HUES64 (cell line): ENCODE results near the gene TLCD3B.
A peak's percentile ranks its signal among the peaks of the same experiment; 100 is the strongest.

Experiments used
- H3K27ac ChIP-seq: 2 replicates; pipeline ENCODE4 v1.7.0; 2013; ENCODE audit warnings: low read depth, low read length, inconsistent platforms
- H3K27me3 ChIP-seq: 2 replicates; pipeline ENCODE4 v1.6.1; 2013; ENCODE audit warnings: mild to moderate bottlenecking, low read length; ENCODE audit not compliant: insufficient read depth
- H3K36me3 ChIP-seq: 2 replicates; pipeline ENCODE4 v1.6.1; 2013; ENCODE audit warnings: mild to moderate bottlenecking, low read length; ENCODE audit not compliant: insufficient read depth
- H3K4me1 ChIP-seq: 2 replicates; pipeline ENCODE4 v1.6.1; 2013; ENCODE audit warnings: mild to moderate bottlenecking, low read length, moderate library complexity; ENCODE audit not compliant: insufficient read depth
- H3K4me3 ChIP-seq: 2 replicates; pipeline ENCODE4 v1.5.1; 2013; ENCODE audit warnings: mild to moderate bottlenecking, low read length, moderate library complexity
- H3K9ac ChIP-seq: 2 replicates; pipeline ENCODE4 v1.6.1; 2013; ENCODE audit warnings: mild to moderate bottlenecking, low read depth, low read length
- H3K9me3 ChIP-seq: 2 replicates; pipeline ENCODE4 v1.6.1; 2013; ENCODE audit warnings: low read depth, low read length; ENCODE audit not compliant: insufficient read depth
- WGBS: fragments of 150-250, 120-280 bp; methylation state at CpG from one replicate; pipeline ENCODE4 v1.1.7; 2013; ENCODE audit warnings: missing lambda C conversion rate; 5-methylcytosine and 5-hydroxymethylcytosine counted together

The TLCD3B gene

GRCh38 chr16:30067584-30067916 lies 36.5 kb upstream of the TLCD3B start:
- Histone ChIP-seq H3K4me1 (no peaks in the 10 kb centered on the region), H3K36me3 (peaks cover 58% of the 10 kb centered on the region), H3K9me3 (no peaks in the 10 kb centered on the region), H3K4me3 (peak overlapping the region; percentile 96; the same call in 1 of the 2 replicates), H3K9ac (no peak overlapping the region), H3K27me3 (no peaks in the 10 kb centered on the region), H3K27ac (no peak overlapping the region)
- 97% methylated on average over 6 of the region's 6 CpGs for whole genome bisulfite sequencing

- H3K36me3 ChIP-seq, result peaks cover 53% of the 10 kb centered on the region
- H3K27ac ChIP-seq, result peak overlapping the region; percentile 98
Observed at GRCh38 chr16:30066761-30067583, 35.9 kb upstream of the TLCD3B start.

GRCh38 chr16:30065943-30066760 lies 35.1 kb upstream of the TLCD3B start:
- 1% methylated on average over 44 of the region's 44 CpGs for whole genome bisulfite sequencing
- Histone ChIP-seq H3K9me3 (no peaks in the 10 kb centered on the region), H3K36me3 (peaks cover 45% of the 10 kb centered on the region), H3K4me3 (peak overlapping the region; percentile 96), H3K4me1 (0 out of 2 replicates have a peak, but pooled peaks cover 3% of the 10 kb centered on the region), H3K27me3 (no peaks in the 10 kb centered on the region), H3K9ac (peak overlapping the region; percentile 97), H3K27ac (peak overlapping the region; percentile 98)

More at GRCh38 chr16:30066761-30067583, 35.9 kb upstream of the TLCD3B start:
- no peaks in the 10 kb centered on the region for H3K9me3 ChIP-seq
- no peaks in the 10 kb centered on the region for H3K4me1 ChIP-seq
- peak overlapping the region; percentile 97 for H3K9ac ChIP-seq
- peak overlapping the region; percentile 96 for H3K4me3 ChIP-seq
- WGBS, result 86% methylated on average over 21 of the region's 21 CpGs
- H3K27me3 ChIP-seq, result no peaks in the 10 kb centered on the region

GRCh38 chr16:30065102-30065942 lies 34.3 kb upstream of the TLCD3B start, which contains the start of gene ALDOA:
Gene ALDOA, plus strand, starts transcription at chr16:30065760. Its CDS starts 1,138 bp downstream, at chr16:30066898.
- H3K27ac ChIP-seq, result peak within 1 kb of the TSS; percentile 98
- peaks cover 36% of the 10 kb centered on the region for H3K36me3 ChIP-seq
- peak within 1 kb of the TSS; percentile 97 for H3K9ac ChIP-seq
- no peaks in the 10 kb centered on the region for H3K27me3 ChIP-seq
- H3K4me3 ChIP-seq, result peak within 1 kb of the TSS; percentile 96
- under 1% methylated on average over 99 of the region's 99 CpGs for WGBS
- H3K9me3 ChIP-seq, result no peaks in the 10 kb centered on the region
- peaks cover 10% of the 10 kb centered on the region; the same call in 1 of the 2 replicates for H3K4me1 ChIP-seq

- under 1% methylated on average over 25 of the region's 25 CpGs for WGBS
- peaks cover 10% of the 10 kb centered on the region; the same call in 1 of the 2 replicates for H3K4me1 ChIP-seq
- peaks cover 30% of the 10 kb centered on the region for H3K36me3 ChIP-seq
- H3K27ac ChIP-seq, result peak overlapping the region; percentile 98
- H3K27me3 ChIP-seq, result no peaks in the 10 kb centered on the region
- no peaks in the 10 kb centered on the region for H3K9me3 ChIP-seq
- H3K9ac ChIP-seq, result peak overlapping the region; percentile 90
- peak overlapping the region; percentile 96 for H3K4me3 ChIP-seq
Observed at GRCh38 chr16:30064729-30065101, 33.6 kb upstream of the TLCD3B start.

GRCh38 chr16:30063893-30064728 lies 33.0 kb upstream of the TLCD3B start:
- 2% methylated on average over 20 of the region's 27 CpGs for WGBS
- Histone ChIP-seq H3K27ac (peak overlapping the region; percentile 98), H3K9me3 (no peaks in the 10 kb centered on the region), H3K27me3 (no peaks in the 10 kb centered on the region), H3K4me1 (peaks cover 10% of the 10 kb centered on the region; the same call in 1 of the 2 replicates), H3K4me3 (peak overlapping the region; percentile 96), H3K36me3 (peaks cover 24% of the 10 kb centered on the region), H3K9ac (peak overlapping the region; percentile 90)

- H3K4me3 ChIP-seq, result peak overlapping the region; percentile 96
- peak overlapping the region; percentile 90 for H3K9ac ChIP-seq
- peak overlapping the region; percentile 98 for H3K27ac ChIP-seq
- WGBS, result 57% methylated on average over 12 of the region's 12 CpGs
- peaks cover 10% of the 10 kb centered on the region; the same call in 1 of the 2 replicates for H3K4me1 ChIP-seq
- peaks cover 17% of the 10 kb centered on the region for H3K36me3 ChIP-seq
- H3K9me3 ChIP-seq, result no peaks in the 10 kb centered on the region
- H3K27me3 ChIP-seq, result no peaks in the 10 kb centered on the region
Observed at GRCh38 chr16:30063278-30063892, 32.3 kb upstream of the TLCD3B start.

- H3K4me1 ChIP-seq, result peaks cover 10% of the 10 kb centered on the region; the same call in 1 of the 2 replicates
- no peak overlapping the region for H3K4me3 ChIP-seq
- H3K27me3 ChIP-seq, result no peaks in the 10 kb centered on the region
- H3K9me3 ChIP-seq, result no peaks in the 10 kb centered on the region
- no peak overlapping the region for H3K9ac ChIP-seq
- WGBS, result 81% methylated on average over 2 of the region's 2 CpGs
- H3K27ac ChIP-seq, result no peak overlapping the region
- H3K36me3 ChIP-seq, result no peaks in the 10 kb centered on the region
Observed at GRCh38 chr16:30060836-30061554, 29.9 kb upstream of the TLCD3B start.

GRCh38 chr16:30060346-30060745 lies 29.3 kb upstream of the TLCD3B start:
- H3K36me3 ChIP-seq, result no peaks in the 10 kb centered on the region
- H3K27ac ChIP-seq, result no peak overlapping the region

More at GRCh38 chr16:30060346-30060745, 29.3 kb upstream of the TLCD3B start:
- Histone ChIP-seq H3K27me3 (no peaks in the 10 kb centered on the region), H3K4me1 (peaks cover 10% of the 10 kb centered on the region; the same call in 1 of the 2 replicates), H3K9me3 (no peaks in the 10 kb centered on the region), H3K4me3 (no peak overlapping the region), H3K9ac (no peak overlapping the region)
- 90% methylated on average over 4 of the region's 4 CpGs for WGBS
